SU-DHL-6 (cell line): Measurements from ENCODE around the gene PXDC1.

Experiments
- H2AFZ ChIP-seq: fragments of 200-600 bp; sonication (generic); 2 replicates; pipeline ENCODE4 v1.6.1; 2014; ENCODE audit warnings: low read depth, mild to moderate bottlenecking, moderate library complexity, mixed read lengths, antibody characterized with exemption, low read length; ENCODE audit not compliant: severe bottlenecking
- H3F3A ChIP-seq: fragments of 200-600 bp; shearing (Covaris generic); 2 replicates; pipeline ENCODE4 v1.6.0; 2016; ENCODE audit warnings: antibody characterized with exemption, mild to moderate bottlenecking; ENCODE audit not compliant: insufficient read depth
- H3K27ac ChIP-seq: fragments of 200-600 bp; sonication (generic); 2 replicates; pipeline ENCODE4 v1.5.1; 2016; ENCODE audit warnings: low read depth, mild to moderate bottlenecking, low read length, moderate library complexity, mixed read lengths
- H3K27me3 ChIP-seq: fragments of 200-600 bp; sonication (generic), shearing (Covaris generic); 2 replicates; pipeline ENCODE4 v1.6.0; 2014; ENCODE audit warnings: mild to moderate bottlenecking, low read length
- H3K36me3 ChIP-seq: fragments of 200-600 bp; sonication (generic); 2 replicates; pipeline ENCODE4 v1.6.1; 2014; ENCODE audit warnings: mild to moderate bottlenecking, low read length, mixed read lengths
- H3K4me2 ChIP-seq: fragments of 300-600, 200-600 bp; shearing (Covaris generic), sonication (generic); 2 replicates; pipeline ENCODE4 v1.6.0; 2014; ENCODE audit warnings: low read length, low read depth, mild to moderate bottlenecking; ENCODE audit not compliant: poor library complexity, severe bottlenecking
- H3K4me3 ChIP-seq: fragments of 200-600 bp; sonication (generic); 2 replicates; pipeline ENCODE4 v1.5.1; 2014; ENCODE audit warnings: antibody characterized with exemption, low read length, mild to moderate bottlenecking, mixed read lengths; ENCODE audit not compliant: insufficient read depth, poor library complexity, severe bottlenecking
- H3K79me2 ChIP-seq: fragments of 200-600 bp; sonication (generic); 2 replicates; pipeline ENCODE4 v1.6.1; 2014; ENCODE audit warnings: mild to moderate bottlenecking, low read length, moderate library complexity; ENCODE audit not compliant: insufficient read depth
- H3K9ac ChIP-seq: fragments of 200-600 bp; sonication (generic); 2 replicates; pipeline ENCODE4 v1.7.0; 2014; ENCODE audit warnings: mild to moderate bottlenecking, low read length
- H3K9me2 ChIP-seq: fragments of 200-600 bp; sonication (generic); replicated peaks from 2 replicates; pipeline ENCODE4 v1.6.1; 2014; ENCODE audit warnings: low read length; ENCODE audit not compliant: insufficient read depth
- H3K9me3 ChIP-seq: fragments of 200-600 bp; sonication (generic); 2 replicates; pipeline ENCODE4 v1.6.1; 2014; ENCODE audit warnings: low read length, mixed read lengths; ENCODE audit not compliant: insufficient read depth
- H4K20me1 ChIP-seq: fragments of 200-600 bp; sonication (generic); 2 replicates; pipeline ENCODE4 v1.6.1; 2014; ENCODE audit warnings: low read depth, mild to moderate bottlenecking, antibody characterized with exemption, low read length, moderate library complexity, mixed read lengths
- CTCF ChIP-seq: fragments of 200-600 bp; sonication (generic); IDR thresholded peaks from one replicate; pipeline ENCODE4 v1.5.1; 2017; ENCODE audit warnings: antibody characterized with exemption, mild to moderate bottlenecking, low read length, moderate library complexity; ENCODE audit not compliant: insufficient read depth, poor library complexity, severe bottlenecking
- EZH2phosphoT487 ChIP-seq: fragments of 200-600 bp; sonication (generic), shearing (Covaris generic); conservative IDR thresholded peaks from 2 replicates; pipeline ENCODE4 v1.6.1; 2018; ENCODE audit warnings: mild to moderate bottlenecking, antibody characterized with exemption, low read length, moderate library complexity, mixed read lengths

PXDC1 gene

GRCh38 chr6:3777730-3778461 is 26.4 kb upstream of the PXDC1 start:
- TF ChIP-seq CTCF (no peak), EZH2phosphoT487 (no peak)
- H3K36me3 ChIP-seq = no peaks in the 10 kb centered on the region
- no peaks in the 10 kb centered on the region for H3F3A ChIP-seq
- no peaks in the 10 kb centered on the region for H3K9me3 ChIP-seq
- H3K4me3 ChIP-seq = no peak overlapping the region
- no peak overlapping the region for H3K9ac ChIP-seq
- no peak overlapping the region for H3K4me2 ChIP-seq
- H2AFZ ChIP-seq = no peak overlapping the region
- no peaks in the 10 kb centered on the region for H3K79me2 ChIP-seq
- H3K27me3 ChIP-seq = no peaks in the 10 kb centered on the region
- H3K27ac ChIP-seq = no peak overlapping the region
- H4K20me1 ChIP-seq = no peaks in the 10 kb centered on the region
- no peaks in the 10 kb centered on the region for H3K9me2 ChIP-seq

- no peaks in the 10 kb centered on the region for H3K9me2 ChIP-seq
- no peak overlapping the region for H3K4me3 ChIP-seq
- no peak overlapping the region for H2AFZ ChIP-seq
- no peaks in the 10 kb centered on the region for H3K9me3 ChIP-seq
- no peaks in the 10 kb centered on the region for H3K36me3 ChIP-seq
- no peaks in the 10 kb centered on the region for H4K20me1 ChIP-seq
- H3F3A ChIP-seq = no peaks in the 10 kb centered on the region
- H3K27me3 ChIP-seq = no peaks in the 10 kb centered on the region
- H3K79me2 ChIP-seq = no peaks in the 10 kb centered on the region
- H3K4me2 ChIP-seq = no peak overlapping the region
- TF ChIP-seq CTCF (no peak), EZH2phosphoT487 (no peak)
- H3K27ac ChIP-seq = no peak overlapping the region
- no peak overlapping the region for H3K9ac ChIP-seq
These were observed 25.5 kb upstream of the PXDC1 start for GRCh38 chr6:3776881-3777507.

GRCh38 chr6:3775847-3776246 is 24.3 kb upstream of the PXDC1 start:
- Histone ChIP-seq H3K4me2 (no peak overlapping the region), H3K36me3 (no peaks in the 10 kb centered on the region), H3K9ac (no peak overlapping the region), H3K9me2 (no peaks in the 10 kb centered on the region), H3K27ac (no peak overlapping the region), H4K20me1 (no peaks in the 10 kb centered on the region), H3K79me2 (no peaks in the 10 kb centered on the region), H3F3A (no peaks in the 10 kb centered on the region), H3K4me3 (no peak overlapping the region), H3K27me3 (no peaks in the 10 kb centered on the region), H3K9me3 (no peaks in the 10 kb centered on the region), H2AFZ (no peak overlapping the region)
- TF ChIP-seq CTCF (no peak), EZH2phosphoT487 (no peak)
